Renal cortex interstitium (tissue), 11 donors: ENCODE data around the gene CELSR3. TPM values are rescaled to one million over a fixed set of nuclear protein-coding genes. Genes with fewer than 3 reads are reported as not detected.

ENCODE experiments used
- DNase-seq, 11 donors: peaks; one replicate each; pipeline ENCODE4 v3.0.0-alpha.2; 2013; ENCODE audit warnings: low read depth in 9 of 11, low spot score in 4 of 11; ENCODE audit errors: extremely low read depth in 1 of 11
- polyA plus RNA-seq, 3 donors: library from polyadenylated mRNA; unstranded; fragments of 120-200 nt; gene quantifications; one replicate each; pipeline ENCODE4 v1.2.1, GENCODE V29; 2013; ENCODE audit not compliant: insufficient read length in 3 of 3

CELSR3 gene
- polyA plus RNA-seq, 3 donors: 1.2 to 1.3 (median 1.2) TPM

DNA sequence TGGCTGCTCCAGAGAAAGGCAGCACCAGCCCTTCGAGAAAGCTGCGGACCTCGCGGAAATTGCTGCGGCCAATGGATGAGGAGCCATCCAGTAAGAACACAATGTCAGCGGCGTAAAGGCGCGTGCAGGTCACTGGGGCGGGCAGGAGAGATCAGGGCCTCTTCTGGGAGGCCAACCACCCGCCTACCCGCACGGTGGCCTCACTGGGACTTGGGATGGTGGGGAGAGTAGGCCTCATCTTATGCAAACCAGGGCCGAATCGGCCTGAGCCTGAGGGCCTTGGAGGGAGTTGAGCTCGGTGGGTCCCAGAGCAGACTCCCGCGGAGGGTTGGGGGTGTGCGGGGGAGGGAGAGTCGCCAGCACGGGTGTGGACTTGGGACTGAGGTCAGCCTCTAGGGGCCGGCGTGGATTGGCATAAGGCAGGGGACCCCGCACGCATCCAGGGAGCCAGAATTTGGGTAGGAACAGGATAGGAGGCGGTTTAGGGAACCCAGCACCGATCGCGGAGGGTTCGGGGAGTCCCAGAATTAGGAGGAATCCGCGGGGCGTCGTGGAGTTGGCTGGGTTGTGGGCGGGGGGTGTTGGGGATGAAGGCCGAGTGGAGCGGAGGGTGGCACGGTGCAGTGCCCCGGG, 68.2 kb downstream of the CELSR3 start:
- no peak for DNase-seq

DNA sequence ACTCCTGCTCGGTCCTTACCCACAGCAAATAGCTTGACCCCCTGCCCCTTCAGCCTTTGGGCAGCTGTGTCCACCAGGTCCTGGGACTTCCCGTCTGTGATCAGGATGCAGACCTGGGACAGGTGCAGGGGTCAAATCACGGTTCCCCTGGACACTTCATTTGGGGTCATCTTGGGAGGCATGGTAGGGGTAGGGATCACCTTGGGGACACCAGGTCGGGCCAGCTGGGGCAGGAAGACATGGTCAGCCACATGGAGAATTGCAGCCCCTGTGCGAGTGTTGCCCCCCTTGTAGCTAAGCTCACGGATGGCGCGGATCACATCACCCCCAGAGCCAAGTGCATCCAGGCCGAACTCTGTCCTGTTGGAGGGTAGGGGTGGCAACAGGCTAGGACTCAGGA, 69.3 kb downstream of the CELSR3 start:
- no peak for DNase-seq

DNA sequence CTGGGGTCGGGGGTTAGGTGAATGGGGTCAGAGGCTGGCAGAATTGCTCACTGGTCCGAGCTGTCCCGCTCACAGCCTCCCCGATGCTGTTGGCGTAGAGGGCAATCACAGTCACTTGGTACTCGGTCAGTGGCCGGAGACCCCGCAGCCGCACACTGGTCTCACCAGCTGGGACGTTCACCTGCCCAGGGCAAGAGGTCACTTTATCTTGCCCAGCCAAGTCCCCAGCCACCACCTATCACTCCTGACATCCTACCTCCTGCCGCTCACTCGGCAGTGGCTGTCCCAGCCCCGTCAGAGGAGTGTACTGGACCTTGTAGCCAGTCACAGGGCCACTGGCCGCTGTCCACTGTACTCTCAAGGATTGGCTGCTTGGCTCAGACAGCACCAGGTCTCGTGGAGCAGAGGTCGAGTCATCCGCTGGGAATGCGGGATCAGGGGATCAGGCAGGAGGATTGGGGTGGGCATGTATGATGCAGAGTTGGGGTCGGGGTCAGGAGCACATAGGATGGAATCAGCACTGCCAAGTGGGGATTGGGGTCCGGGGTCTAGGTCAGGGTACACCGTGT, 70.1 kb downstream of the CELSR3 start:
- no peak for DNase-seq

DNA sequence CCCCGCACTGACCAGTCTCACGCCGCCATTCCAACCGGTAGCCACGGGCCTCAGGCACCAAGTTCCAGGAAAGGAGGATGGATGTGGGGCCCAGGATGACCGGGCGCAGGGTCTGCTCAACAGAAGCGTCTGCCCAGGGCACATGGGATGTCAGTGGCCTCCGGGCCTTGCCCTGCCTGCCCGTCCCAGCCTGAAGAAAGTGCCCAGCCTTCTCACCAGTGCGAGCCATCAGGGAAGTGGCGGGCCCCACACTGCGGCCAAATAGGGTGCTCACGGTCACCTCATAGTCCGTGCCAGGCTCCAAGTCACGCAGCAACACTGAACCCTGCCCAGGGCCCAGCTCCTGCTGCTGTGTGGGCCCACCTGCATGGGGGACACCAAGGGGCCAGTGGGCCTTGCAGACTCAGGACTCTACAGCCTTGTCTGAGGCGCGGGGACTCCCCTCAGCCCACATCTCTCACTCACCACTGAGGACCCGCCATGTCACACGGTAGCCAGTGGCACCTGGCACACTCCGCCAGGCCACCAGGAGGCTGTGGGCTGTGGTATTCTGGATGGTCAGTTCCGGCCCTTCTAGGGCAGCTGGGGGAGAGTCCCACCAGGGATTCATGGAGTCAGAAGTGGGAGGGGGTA, 70.7 kb downstream of the CELSR3 start:
- no peak for DNase-seq

DNA sequence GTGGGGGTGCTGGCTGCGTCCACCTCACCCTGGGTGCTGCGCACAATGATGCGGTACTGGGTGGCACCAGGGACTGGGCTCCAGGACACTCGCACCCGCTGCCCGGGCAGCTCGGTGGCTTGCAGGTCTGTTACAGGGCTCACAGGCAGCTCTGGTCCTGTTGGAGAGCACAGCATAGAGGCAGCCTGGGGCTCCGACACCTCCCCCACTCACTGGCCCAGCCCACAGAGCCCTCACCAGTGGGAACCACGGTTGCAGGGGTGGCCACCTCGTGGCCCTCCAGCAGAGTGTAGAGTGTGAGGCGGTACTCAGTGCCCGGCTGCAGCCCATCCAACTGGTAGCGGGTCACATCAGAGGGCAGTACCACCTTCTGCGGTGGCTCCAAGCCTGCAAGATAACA, 71.2 kb downstream of the CELSR3 start:
- DNase-seq: no peak

DNA sequence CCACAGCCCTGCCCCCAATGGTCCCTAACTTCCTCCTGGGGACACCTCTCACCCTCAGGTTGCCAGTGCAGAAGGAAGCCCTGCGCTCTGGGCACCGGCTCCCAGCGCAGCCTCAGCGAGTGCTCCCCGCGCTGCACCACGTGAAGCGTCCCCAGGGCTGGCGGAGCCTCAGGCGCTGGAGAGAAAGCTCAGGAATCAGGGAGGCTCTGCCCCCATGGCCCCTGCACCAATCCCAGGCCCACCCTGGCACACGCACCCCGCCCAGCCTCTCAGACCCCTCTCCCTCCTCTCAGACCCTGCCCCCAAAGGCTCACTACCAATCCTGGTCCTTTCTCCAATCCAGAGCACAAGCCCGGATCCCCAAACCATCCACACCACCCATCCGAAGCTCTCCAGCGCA, 74.5 kb downstream of the CELSR3 start:
- DNase-seq: no peak

DNA sequence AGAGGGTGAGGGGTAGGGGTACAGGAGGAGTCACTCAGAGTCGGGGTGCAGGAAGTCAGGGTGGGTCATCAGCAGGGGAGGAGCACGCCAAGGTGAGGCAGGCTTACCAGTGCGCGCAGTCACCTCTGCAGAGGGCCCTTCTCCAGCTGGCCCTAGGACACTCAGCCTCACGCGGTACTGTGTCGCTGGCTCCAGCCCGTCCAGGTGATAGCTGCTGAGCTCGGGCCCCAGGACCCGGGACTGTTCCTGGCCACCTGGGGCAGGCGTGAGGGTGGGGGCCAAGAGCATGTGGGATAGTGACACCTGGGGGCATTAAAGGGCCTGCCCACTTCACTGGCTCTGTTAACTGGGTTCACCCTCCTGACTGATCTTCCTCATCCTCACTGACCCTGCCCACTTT, 75.0 kb downstream of the CELSR3 start:
- DNase-seq: no peak

Other genes with a start within 250 kb of the CELSR3 start
- 100 to 1,000 TPM; 190 to 238 (median 200) TPM for gene PLXNB1, start 232.8 kb downstream of the CELSR3 start, polyA plus RNA-seq
- gene CCDC51, start 222.8 kb downstream of the CELSR3 start, polyA plus RNA-seq: 10 to 100 TPM; 25.5 to 28.8 (median 26.2) TPM
- gene TMA7, start 222.6 kb downstream of the CELSR3 start, polyA plus RNA-seq: 100 to 1,000 TPM; 264 to 326 (median 318) TPM
- gene ATRIP, start 216.1 kb downstream of the CELSR3 start, polyA plus RNA-seq: 10 to 100 TPM; 12.7 to 14.9 (median 13.1) TPM
- gene SHISA5, start 158.7 kb downstream of the CELSR3 start, polyA plus RNA-seq: 100 to 1,000 TPM in 2 of 3 donors, 10 to 100 TPM in 1; 93.2 to 120 (median 101) TPM
- gene PFKFB4, start 106.1 kb downstream of the CELSR3 start, polyA plus RNA-seq: 10 to 100 TPM in 1 of 3 donors, 1 to 10 TPM in 2; 4.0 to 12.8 (median 5.2) TPM
- gene UCN2, start 99.1 kb downstream of the CELSR3 start, polyA plus RNA-seq: under 1 TPM; 0.26 to 0.41 (median 0.30) TPM
- 10 to 100 TPM; 15.5 to 31.0 (median 30.0) TPM for gene COL7A1, start 67.6 kb downstream of the CELSR3 start, polyA plus RNA-seq
- 100 to 1,000 TPM; 268 to 311 (median 285) TPM for gene UQCRC1, start 53.2 kb downstream of the CELSR3 start, polyA plus RNA-seq
- under 1 TPM in 1 of 3 donors, not detected in 2; 0.30 TPM for gene TMEM89, start 41.1 kb downstream of the CELSR3 start, polyA plus RNA-seq
- 10 to 100 TPM; 26.8 to 33.9 (median 29.0) TPM for gene SLC26A6, start 27.4 kb downstream of the CELSR3 start, polyA plus RNA-seq
- gene NCKIPSD, start 23.0 kb upstream of the CELSR3 start, polyA plus RNA-seq: 10 to 100 TPM; 15.1 to 23.4 (median 20.0) TPM
- 100 to 1,000 TPM; 201 to 262 (median 238) TPM for gene IP6K2, start 54.3 kb upstream of the CELSR3 start, polyA plus RNA-seq
- 10 to 100 TPM; 40.0 to 49.8 (median 47.0) TPM for gene PRKAR2A, start 185.0 kb upstream of the CELSR3 start, polyA plus RNA-seq
- 10 to 100 TPM; 14.1 to 22.4 (median 21.2) TPM for gene SLC25A20, start 236.0 kb upstream of the CELSR3 start, polyA plus RNA-seq